IgD-negative memory B cell (primary cell): ENCODE data around the gene COL5A1. TPM values are rescaled to one million over a fixed set of nuclear protein-coding genes. Genes with fewer than 3 reads are reported as not detected.

Source experiments
- H3K27ac Mint-ChIP-seq, 3 donors: one replicate each; pipeline ENCODE4 v1.8.0; 2020 to 2022; ENCODE audit warnings: mild to moderate bottlenecking in 3 of 3, mixed read lengths in 3 of 3, moderate library complexity in 1 of 3
- H3K27me3 Mint-ChIP-seq: one replicate; pipeline ENCODE4 v1.8.0; 2021; ENCODE audit warnings: mixed read lengths
- H3K36me3 Mint-ChIP-seq: one replicate; pipeline ENCODE4 v1.8.0; 2020; ENCODE audit warnings: mild to moderate bottlenecking, mixed read lengths
- H3K4me1 Mint-ChIP-seq, 3 donors: one replicate each; pipeline ENCODE4 v1.8.0; 2020 to 2022; ENCODE audit warnings: mixed read lengths in 3 of 3, mild to moderate bottlenecking in 1 of 3
- H3K4me3 Mint-ChIP-seq, 4 donors: one replicate each; pipeline ENCODE4 v1.8.0; 2020 to 2022; ENCODE audit warnings: mild to moderate bottlenecking in 4 of 4, mixed read lengths in 4 of 4, moderate library complexity in 3 of 4
- H3K9me3 Mint-ChIP-seq, 3 donors: one replicate each; pipeline ENCODE4 v1.8.0; 2020 to 2021; ENCODE audit warnings: mixed read lengths in 3 of 3, mild to moderate bottlenecking in 1 of 3
- polyA plus RNA-seq: library from polyadenylated mRNA; unstranded; fragments of 300-500 nt; fragmentation: Illumina TruSeq; gene quantifications from one replicate; pipeline ENCODE4 v1.2.3, GENCODE V29; 2021

Gene COL5A1
- polyA plus RNA-seq, 1 donor from 2014 or later = not detected

DNA sequence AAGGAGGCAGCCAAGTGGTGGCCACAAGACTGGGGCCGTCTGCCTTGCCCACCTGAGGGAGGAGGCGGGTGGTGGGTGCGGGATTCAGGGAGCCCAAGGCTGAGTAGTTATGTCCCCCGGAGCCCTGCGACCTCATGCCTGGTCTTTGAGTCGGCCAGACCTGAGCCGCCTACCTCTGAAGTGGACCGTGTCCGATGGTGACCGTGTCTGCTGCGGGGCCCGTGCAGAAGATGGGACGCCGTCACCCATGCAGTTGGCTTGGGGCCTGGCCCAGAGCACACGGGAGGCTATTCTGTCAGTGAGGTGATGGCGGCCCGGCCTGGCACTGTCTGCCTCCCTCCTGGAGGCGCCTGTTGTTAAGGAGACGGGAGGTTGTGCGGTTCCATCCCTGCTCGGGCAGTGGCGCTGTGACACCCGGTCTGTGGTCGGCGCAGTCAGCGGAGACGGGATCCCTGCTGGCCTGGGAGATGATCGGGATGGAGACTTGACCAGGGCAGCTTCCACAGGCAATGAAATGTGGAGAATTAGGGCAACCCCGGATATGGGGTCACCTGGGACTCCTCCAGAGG is 176.5 kb downstream of the COL5A1 start:
- H3K36me3 Mint-ChIP-seq = no peaks in the 10 kb centered on the region
- no peaks in the 10 kb centered on the region for H3K9me3 Mint-ChIP-seq

DNA sequence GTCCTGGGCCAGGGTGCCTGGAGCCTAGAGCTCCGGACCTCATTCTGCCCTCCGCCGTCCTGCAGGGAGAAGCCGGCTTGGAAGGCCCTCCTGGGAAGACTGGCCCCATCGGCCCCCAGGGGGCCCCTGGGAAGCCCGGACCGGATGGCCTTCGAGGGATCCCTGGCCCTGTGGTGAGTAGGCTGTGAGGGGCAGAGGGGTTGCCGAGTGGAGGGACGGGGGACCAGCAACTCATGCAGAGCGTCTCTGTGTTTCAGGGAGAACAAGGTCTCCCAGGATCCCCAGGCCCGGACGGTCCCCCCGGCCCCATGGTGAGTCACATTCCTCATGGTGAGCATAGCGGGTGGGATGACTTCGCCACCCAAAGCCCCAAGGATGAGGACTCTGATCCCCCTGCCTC is 177.0 kb downstream of the COL5A1 start:
- Mint-ChIP-seq H3K4me1 (peaks cover 0 to 3% (median 0%) of the 10 kb centered on the region in 3 donors), H3K4me3 (no peak overlapping the region), H3K27ac (no peak overlapping the region), H3K9me3 (no peaks in the 10 kb centered on the region), H3K27me3 (no peaks in the 10 kb centered on the region), H3K36me3 (no peaks in the 10 kb centered on the region)

More for the DNA sequence above, 176.5 kb downstream of the COL5A1 start:
- no peak overlapping the region for H3K27ac Mint-ChIP-seq
- no peaks in the 10 kb centered on the region for H3K27me3 Mint-ChIP-seq
- H3K4me3 Mint-ChIP-seq = no peak overlapping the region
- H3K4me1 Mint-ChIP-seq = peaks cover 0 to 3% (median 0%) of the 10 kb centered on the region in 3 donors

DNA sequence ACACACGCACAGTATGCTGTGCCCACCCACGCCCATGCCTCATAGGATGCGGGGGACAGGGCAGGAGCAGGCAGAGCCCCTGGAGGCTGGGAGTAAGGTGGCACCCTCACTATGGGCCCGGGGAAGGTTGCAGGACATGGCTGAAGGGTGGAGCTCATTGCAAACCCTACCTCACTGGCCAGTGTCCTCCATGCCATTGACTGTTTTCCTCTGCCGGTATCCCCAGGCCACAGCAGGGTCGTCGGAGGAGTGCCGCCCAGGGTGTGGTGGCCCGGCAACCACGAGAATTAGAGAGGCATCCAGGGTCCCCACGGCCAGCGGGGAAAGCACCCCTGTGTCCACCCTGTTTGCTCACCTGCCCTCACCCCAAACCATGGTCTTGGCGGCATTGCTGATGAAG is 179.3 kb downstream of the COL5A1 start:
- H3K4me3 Mint-ChIP-seq = no peak overlapping the region
- H3K36me3 Mint-ChIP-seq = no peaks in the 10 kb centered on the region
- no peak overlapping the region for H3K27ac Mint-ChIP-seq
- H3K27me3 Mint-ChIP-seq = no peaks in the 10 kb centered on the region
- H3K4me1 Mint-ChIP-seq = peaks cover 0 to 3% (median 0%) of the 10 kb centered on the region in 3 donors
- H3K9me3 Mint-ChIP-seq = no peaks in the 10 kb centered on the region

DNA sequence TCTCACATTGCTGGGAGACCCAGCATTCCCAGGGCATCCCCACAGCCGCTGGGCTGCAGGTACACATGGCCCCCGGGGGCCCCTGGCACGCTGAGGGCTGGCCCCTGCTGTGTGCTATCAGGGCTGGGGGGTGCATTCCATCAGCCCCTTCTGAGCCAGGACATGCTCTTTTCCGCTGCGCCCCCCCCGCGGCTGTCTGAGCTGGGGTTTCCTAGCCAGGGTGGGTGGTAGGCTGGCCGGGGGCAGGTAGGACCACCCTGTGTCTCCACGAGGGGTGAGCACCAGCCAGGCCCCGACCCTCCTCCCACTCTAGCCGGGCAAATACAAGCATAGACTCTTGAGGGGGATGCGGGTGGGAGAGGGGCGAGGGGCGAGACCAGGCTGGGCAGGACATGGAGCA is 180.9 kb downstream of the COL5A1 start:
- H3K36me3 Mint-ChIP-seq = no peaks in the 10 kb centered on the region
- no peaks in the 10 kb centered on the region for H3K27me3 Mint-ChIP-seq
- no peaks in the 10 kb centered on the region for H3K9me3 Mint-ChIP-seq
- H3K27ac Mint-ChIP-seq = no peak overlapping the region
- H3K4me1 Mint-ChIP-seq = peaks cover 0 to 3% (median 0%) of the 10 kb centered on the region in 3 donors
- H3K4me3 Mint-ChIP-seq = no peak overlapping the region

DNA sequence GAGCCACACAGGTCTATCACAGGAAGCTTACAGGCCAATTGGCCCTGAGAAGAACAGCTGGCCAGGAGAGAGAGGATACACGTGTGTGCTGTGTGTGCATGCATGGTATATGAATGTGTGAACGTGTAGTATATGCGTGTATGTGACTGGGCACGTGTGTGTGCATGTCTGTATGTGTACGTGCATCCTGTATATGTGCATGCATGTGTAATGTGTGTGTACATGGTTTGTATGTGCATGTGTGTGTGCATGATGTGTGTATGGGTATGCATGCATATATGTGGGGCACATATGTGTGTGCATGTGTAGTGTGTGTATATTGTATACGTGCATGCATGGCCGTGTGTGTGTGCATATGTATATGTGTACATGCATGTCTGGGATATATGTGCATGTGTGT is 182.0 kb downstream of the COL5A1 start:
- no peak overlapping the region for H3K27ac Mint-ChIP-seq
- no peaks in the 10 kb centered on the region for H3K27me3 Mint-ChIP-seq
- peaks cover 0 to 3% (median 0%) of the 10 kb centered on the region in 3 donors for H3K4me1 Mint-ChIP-seq
- no peaks in the 10 kb centered on the region for H3K9me3 Mint-ChIP-seq
- H3K36me3 Mint-ChIP-seq = no peaks in the 10 kb centered on the region
- H3K4me3 Mint-ChIP-seq = no peak overlapping the region

DNA sequence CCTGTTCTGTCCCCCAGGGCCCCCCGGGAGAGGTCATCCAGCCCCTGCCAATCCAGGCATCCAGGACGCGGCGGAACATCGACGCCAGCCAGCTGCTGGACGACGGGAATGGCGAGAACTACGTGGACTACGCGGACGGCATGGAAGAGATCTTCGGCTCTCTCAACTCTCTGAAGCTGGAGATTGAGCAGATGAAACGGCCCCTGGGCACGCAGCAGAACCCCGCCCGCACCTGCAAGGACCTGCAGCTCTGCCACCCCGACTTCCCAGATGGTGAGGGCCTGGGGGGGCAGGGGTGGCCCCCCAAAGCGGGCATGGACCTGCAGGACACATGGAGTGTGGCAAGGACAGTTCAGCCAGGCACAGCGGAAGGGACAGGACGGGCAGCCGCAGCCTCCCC is 183.0 kb downstream of the COL5A1 start:
- H3K4me3 Mint-ChIP-seq = no peak overlapping the region
- H3K27me3 Mint-ChIP-seq = no peaks in the 10 kb centered on the region
- no peak overlapping the region for H3K27ac Mint-ChIP-seq
- no peaks in the 10 kb centered on the region for H3K36me3 Mint-ChIP-seq
- H3K9me3 Mint-ChIP-seq = no peaks in the 10 kb centered on the region
- H3K4me1 Mint-ChIP-seq = peaks cover 0 to under 1% (median 0%) of the 10 kb centered on the region in 3 donors

DNA sequence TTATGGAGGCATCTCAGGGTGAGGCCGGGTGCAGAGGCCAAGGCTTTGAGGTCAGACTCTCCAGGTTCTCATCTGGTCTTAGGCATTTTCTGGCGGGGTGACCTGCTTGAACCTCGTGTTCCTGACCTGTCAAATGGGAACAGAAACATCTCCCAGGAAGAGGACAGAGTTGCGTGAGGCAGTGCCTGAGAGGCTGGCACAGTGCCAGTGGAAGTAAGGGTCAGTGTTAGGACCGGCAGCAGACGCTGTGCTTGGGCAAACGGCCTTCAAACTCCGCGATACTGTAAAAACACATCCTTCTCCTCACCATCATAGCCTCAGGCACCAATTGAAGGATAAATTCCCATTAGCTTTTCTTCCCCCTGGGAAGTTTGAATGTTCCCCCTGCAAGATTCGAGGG is 183.4 kb downstream of the COL5A1 start:
- Mint-ChIP-seq H3K27me3 (no peaks in the 10 kb centered on the region), H3K9me3 (no peaks in the 10 kb centered on the region), H3K4me3 (no peak overlapping the region), H3K27ac (no peak overlapping the region), H3K4me1 (no peaks in the 10 kb centered on the region), H3K36me3 (no peaks in the 10 kb centered on the region)

DNA sequence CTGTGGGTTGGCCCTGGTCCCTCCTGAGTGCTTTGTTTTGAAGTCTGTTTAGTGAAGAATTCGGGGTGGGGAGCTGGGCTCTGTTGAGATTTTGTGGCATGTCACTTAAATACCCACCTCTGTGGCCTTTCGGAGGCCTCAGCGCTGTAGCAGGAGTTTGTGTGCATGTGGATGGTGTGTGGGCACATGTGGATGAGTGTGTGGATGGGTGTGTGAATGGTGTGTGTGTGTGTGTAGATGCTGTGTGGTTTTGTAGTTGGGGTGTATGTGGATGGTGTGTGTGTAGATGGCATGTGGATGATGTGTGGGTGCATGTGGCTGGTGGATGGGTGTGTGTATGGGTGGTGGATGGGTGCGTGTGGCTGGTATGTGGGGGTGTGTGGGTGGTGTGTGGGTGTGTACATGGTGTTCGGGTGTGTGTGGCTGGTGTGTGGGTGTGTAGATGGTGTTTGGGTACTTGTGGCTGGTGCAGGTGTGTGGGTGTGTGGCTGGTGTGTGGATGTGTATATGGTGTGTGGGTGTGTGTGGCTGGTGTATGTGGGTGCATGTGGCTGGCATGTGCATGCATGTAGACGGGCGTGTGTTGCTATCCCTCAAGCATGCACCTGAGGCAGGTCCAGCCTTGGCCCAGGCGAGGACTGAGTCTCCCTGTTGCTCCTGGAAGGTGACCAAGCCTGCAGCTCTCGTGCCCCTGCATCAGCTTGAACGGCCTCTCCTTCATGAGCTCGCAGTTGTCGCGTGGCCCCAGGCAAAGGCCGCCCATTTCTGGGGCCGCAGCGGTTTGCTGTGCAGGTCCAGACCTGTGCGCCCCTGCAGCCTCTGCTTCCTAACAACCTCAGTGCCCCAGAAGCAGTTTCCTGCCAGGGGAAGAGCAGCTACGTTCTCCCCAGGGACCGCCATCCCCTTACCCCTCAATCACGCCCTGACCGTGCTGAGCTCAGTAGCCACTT is 185.0 kb downstream of the COL5A1 start:
- Mint-ChIP-seq H3K9me3 (no peaks in the 10 kb centered on the region), H3K27ac (no peak overlapping the region), H3K4me1 (no peaks in the 10 kb centered on the region), H3K4me3 (no peak overlapping the region), H3K36me3 (no peaks in the 10 kb centered on the region), H3K27me3 (no peaks in the 10 kb centered on the region)

DNA sequence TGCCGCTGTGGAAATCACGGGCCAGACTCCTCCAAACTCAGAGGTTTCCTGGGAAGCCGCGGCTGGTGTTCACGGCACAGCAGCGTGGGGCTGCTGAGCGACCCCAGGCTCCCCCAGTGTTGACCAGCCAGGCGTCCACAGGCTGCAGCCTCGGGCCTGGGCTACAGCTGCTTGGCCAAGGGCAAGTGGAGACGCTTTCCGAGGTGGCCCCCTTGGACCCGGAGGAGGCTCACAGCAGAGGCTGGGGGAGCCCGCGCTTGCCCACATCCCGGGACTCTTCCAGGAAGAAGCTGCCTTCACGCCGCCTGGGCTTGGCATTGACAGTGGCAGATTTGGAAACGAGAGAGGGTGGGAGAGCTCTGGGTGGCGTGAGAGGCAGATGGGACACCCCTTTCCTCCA is 186.0 kb downstream of the COL5A1 start:
- Mint-ChIP-seq H3K4me1 (no peaks in the 10 kb centered on the region), H3K9me3 (no peaks in the 10 kb centered on the region), H3K27ac (no peak overlapping the region), H3K4me3 (no peak overlapping the region), H3K36me3 (no peaks in the 10 kb centered on the region), H3K27me3 (no peaks in the 10 kb centered on the region)

DNA sequence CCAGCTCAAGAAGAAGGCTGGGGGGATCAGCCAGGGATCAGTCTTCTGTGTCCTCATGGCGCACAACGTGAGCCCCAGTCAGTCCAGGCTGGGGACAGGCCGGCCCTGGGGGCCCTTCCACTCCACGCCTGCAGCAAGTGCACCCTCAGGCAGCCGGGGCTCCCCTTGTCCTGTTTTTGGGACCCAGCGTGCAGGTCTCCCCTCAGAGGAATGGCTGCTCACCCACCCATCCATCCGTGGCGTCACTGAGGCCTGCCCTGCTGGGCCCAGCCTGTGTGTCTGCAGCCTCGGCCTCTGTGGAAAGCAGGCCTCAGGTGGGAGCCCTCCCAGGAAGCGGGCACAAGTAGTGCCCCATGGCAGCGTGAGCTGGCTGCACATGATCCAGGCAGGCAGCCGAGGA is 186.4 kb downstream of the COL5A1 start:
- no peaks in the 10 kb centered on the region for H3K9me3 Mint-ChIP-seq
- H3K27ac Mint-ChIP-seq = no peak overlapping the region
- H3K36me3 Mint-ChIP-seq = no peaks in the 10 kb centered on the region
- no peak overlapping the region for H3K4me3 Mint-ChIP-seq
- no peaks in the 10 kb centered on the region for H3K27me3 Mint-ChIP-seq
- no peaks in the 10 kb centered on the region for H3K4me1 Mint-ChIP-seq

DNA sequence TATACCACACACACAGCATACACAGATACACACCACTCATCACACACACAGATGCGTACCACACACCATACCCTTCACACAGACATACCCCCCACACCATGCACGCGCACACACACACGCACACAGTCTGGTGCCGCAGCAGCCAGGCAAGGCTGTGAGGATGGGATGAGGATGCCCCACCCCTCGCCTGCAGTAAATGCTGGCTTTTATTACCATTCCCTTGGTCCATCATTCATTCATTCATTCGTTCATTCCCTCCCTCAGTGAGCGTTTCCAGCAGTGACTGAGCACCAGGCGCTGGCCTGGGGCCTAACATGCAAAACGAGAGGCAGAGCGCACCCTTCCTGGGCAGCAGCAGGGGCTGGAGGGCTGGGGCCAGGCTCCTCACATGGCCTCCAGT is 187.3 kb downstream of the COL5A1 start:
- no peaks in the 10 kb centered on the region for H3K36me3 Mint-ChIP-seq
- H3K9me3 Mint-ChIP-seq = no peaks in the 10 kb centered on the region
- no peaks in the 10 kb centered on the region for H3K4me1 Mint-ChIP-seq
- H3K27me3 Mint-ChIP-seq = no peaks in the 10 kb centered on the region
- no peak overlapping the region for H3K4me3 Mint-ChIP-seq
- no peak overlapping the region for H3K27ac Mint-ChIP-seq

DNA sequence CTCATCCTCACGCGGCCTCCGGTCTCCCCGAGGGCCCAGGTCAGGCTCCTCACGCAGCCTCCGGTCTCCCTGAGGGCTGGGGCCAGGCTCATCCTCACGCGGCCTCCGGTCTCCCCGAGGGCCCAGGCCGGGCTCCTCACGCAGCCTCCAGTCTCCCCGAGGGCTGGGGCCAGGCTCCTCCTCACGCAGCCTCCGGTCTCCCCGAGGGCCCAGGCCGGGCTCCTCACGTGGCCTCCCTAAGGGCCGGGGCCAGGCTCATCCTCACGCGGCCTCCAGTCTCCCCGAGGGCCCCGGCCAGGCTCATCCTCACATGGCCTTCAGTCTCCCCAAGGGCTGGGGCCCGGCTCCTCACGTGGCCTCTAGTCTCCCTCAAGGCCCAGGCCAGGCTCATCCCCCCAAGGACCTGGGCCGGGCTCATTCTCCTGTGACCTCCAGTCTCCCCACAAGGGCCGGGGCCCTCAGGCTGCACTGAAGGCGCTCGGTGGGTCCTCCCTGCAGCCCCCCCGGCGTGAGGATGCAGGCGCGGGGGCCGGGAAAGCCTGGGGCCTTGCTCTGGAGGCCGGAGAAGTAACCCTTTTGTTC is 187.8 kb downstream of the COL5A1 start:
- H3K4me1 Mint-ChIP-seq = no peaks in the 10 kb centered on the region
- no peak overlapping the region for H3K4me3 Mint-ChIP-seq
- no peak overlapping the region for H3K27ac Mint-ChIP-seq
- H3K27me3 Mint-ChIP-seq = no peaks in the 10 kb centered on the region
- no peaks in the 10 kb centered on the region for H3K36me3 Mint-ChIP-seq
- H3K9me3 Mint-ChIP-seq = no peaks in the 10 kb centered on the region

DNA sequence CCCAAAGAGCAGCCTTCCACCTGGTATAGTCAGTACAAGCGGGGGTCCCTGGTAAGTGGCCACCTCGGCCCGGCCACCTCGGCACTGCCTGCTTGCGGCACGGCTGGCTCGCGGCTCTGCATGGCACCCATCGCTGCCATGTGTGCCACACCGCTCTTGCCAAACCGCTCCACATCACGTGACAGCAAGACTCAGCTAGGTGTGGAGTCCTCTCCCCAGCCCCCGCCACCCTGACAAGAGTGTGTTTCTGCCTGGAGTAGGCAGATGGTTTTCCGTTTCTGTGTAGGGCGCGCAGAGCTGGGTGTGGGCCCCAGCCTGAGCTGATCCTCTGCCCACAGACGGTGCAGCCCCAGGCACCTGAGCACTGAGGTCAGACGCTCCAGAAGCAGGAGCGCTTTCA is 188.5 kb downstream of the COL5A1 start:
- no peak overlapping the region for H3K27ac Mint-ChIP-seq
- no peaks in the 10 kb centered on the region for H3K27me3 Mint-ChIP-seq
- H3K9me3 Mint-ChIP-seq = no peaks in the 10 kb centered on the region
- no peak overlapping the region for H3K4me3 Mint-ChIP-seq
- no peaks in the 10 kb centered on the region for H3K36me3 Mint-ChIP-seq
- H3K4me1 Mint-ChIP-seq = no peaks in the 10 kb centered on the region

DNA sequence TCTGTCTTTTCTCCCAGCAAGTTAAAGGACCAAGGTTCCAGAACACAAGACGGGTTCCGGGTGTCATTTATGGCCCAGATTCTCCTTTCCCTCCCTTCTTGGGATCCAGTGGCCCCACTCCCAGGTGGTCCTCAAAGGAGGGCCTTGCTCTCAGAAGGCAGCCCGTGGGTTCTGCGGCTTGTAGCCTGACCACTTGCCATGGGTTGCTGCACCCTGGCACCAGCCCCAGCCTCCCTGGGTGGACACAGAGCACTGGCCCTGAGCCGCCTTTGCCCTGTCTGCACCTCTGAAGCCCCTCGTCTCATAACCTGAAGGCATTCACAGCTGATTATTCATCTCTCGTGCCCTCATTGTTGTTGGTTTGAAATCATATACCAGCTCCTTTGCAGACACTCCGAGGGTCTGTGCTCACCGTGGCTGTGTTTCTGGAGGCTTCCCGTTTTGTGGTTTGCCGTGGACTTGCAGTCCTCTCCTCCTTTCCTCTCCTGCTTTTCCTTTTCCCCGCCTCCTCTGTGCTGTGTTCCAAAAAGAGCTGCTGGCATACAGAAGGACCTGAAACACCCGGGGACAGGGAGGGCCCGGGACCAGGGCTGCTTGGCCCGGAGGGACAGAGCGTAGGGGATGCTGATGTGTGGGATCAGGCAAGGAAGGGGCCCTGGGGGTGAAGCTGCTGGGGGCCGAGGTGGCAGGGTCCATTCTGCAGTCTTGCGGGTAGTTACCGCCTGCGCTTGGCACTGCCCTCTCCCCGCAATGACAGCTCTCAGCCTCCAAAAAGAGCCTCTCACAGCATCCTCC is 189.5 kb downstream of the COL5A1 start:
- H3K4me3 Mint-ChIP-seq = no peak overlapping the region
- H3K27me3 Mint-ChIP-seq = no peaks in the 10 kb centered on the region
- H3K9me3 Mint-ChIP-seq = no peaks in the 10 kb centered on the region
- H3K4me1 Mint-ChIP-seq = no peaks in the 10 kb centered on the region
- H3K27ac Mint-ChIP-seq = no peak overlapping the region
- H3K36me3 Mint-ChIP-seq = no peaks in the 10 kb centered on the region

DNA sequence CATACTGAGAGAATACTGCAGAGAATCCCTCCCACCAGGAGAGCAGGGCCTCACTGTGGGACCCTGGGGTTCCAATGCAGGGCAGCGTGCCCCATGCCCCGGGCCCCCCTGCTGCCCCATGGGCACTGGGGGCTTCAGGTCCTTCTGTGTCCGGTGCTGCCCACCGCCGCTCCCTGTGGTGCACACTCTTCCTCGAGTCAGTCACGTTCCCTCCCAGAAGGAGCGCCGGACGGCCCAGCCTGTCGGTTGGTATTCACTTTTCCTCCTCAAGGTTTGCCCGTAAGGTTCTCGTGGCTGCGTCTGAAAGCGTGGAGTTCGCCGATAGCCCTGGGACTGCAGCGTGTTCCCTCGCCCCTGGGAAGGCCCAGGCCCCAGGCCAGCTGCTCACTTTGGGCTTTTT is 190.9 kb downstream of the COL5A1 start:
- H3K9me3 Mint-ChIP-seq = no peaks in the 10 kb centered on the region
- no peaks in the 10 kb centered on the region for H3K4me1 Mint-ChIP-seq
- H3K4me3 Mint-ChIP-seq = no peak overlapping the region
- no peaks in the 10 kb centered on the region for H3K27me3 Mint-ChIP-seq
- H3K36me3 Mint-ChIP-seq = no peaks in the 10 kb centered on the region
- H3K27ac Mint-ChIP-seq = no peak overlapping the region
